Measurements from ENCODE around the gene KHDRBS1. TPM values are rescaled to one million over a fixed set of nuclear protein-coding genes. Genes with fewer than 3 reads are reported as not detected.

KHDRBS1 gene
- total and polyA plus RNA-seq, 4 experiments from 2014 or later = 70.8 to 122 (median 115) TPM

GRCh38 chr1:32040711-32041110 is 27.0 kb downstream of the KHDRBS1 start:
- Histone ChIP-seq H3K27me3 (ENCODE audit: insufficient read depth, low read length) (no peaks in the 10 kb centered on the region), H3K4me3 (ENCODE audit: low read length in 2 of 2) (no peak overlapping the region), H3K36me3 (ENCODE audit: insufficient read depth, low read length) (peaks cover 67% of the 10 kb centered on the region), H3K27ac (ENCODE audit: low read depth, low read length) (no peak overlapping the region), H3K4me1 (ENCODE audit: insufficient read depth, low read length) (no peaks in the 10 kb centered on the region), H3K9me3 (ENCODE audit: control insufficient read depth in 1 of 2, low read length in 2 of 2) (no peaks in the 10 kb centered on the region)
- peaks cover 49 to 74% of the 10 kb centered on the region in 2 donors for H3K36me3 Mint-ChIP-seq
- H3K4me1 Mint-ChIP-seq = peaks cover 2 to 6% (median 4%) of the 10 kb centered on the region in 4 donors
- ChIA-PET CTCF (ENCODE audit: partially characterized antibody) (interaction anchor here (1.2 kb wide), 1 partner anchor 17 kb away, joined by 3 read pairs; no protein-coding TSS in a partner anchor), POLR2A (ENCODE audit: partially characterized antibody) (no interaction called here)
- H3K27ac Mint-ChIP-seq = peak overlapping the region in 1 of 7 donors; percentile 47
- no peak for DNase-seq
- no peak overlapping the region for H3K4me3 Mint-ChIP-seq
- no peaks in the 10 kb centered on the region for H3K27me3 Mint-ChIP-seq
- no peaks in the 10 kb centered on the region for H3K9me3 Mint-ChIP-seq
- intact Hi-C loops (cut with micrococcal nuclease) = no loop called here

- peaks cover 66% of the 10 kb centered on the region for H3K36me3 ChIP-seq (ENCODE audit: insufficient read depth, low read length)
- no peaks in the 10 kb centered on the region for H3K9me3 ChIP-seq (ENCODE audit: control insufficient read depth in 1 of 2, low read length in 2 of 2)
- H3K27ac ChIP-seq (ENCODE audit: low read depth, low read length) = no peak overlapping the region
- H3K27ac Mint-ChIP-seq = no peak overlapping the region
- CTCF ChIA-PET (ENCODE audit: partially characterized antibody) = no interaction called here
- H3K9me3 Mint-ChIP-seq = no peaks in the 10 kb centered on the region
- no peaks in the 10 kb centered on the region for H3K4me1 ChIP-seq (ENCODE audit: insufficient read depth, low read length)
- POLR2A ChIA-PET (ENCODE audit: partially characterized antibody) = no interaction called here
- H3K4me3 ChIP-seq (ENCODE audit: low read length in 2 of 2) = no peak overlapping the region
- intact Hi-C loops (cut with micrococcal nuclease) = no loop called here
- DNase-seq = no peak
- H3K4me3 Mint-ChIP-seq = no peak overlapping the region
- no peaks in the 10 kb centered on the region for H3K27me3 Mint-ChIP-seq
- no peaks in the 10 kb centered on the region for H3K27me3 ChIP-seq (ENCODE audit: insufficient read depth, low read length)
- H3K4me1 Mint-ChIP-seq = peaks cover 0 to 5% (median 3%) of the 10 kb centered on the region in 4 donors
- peaks cover 39 to 72% of the 10 kb centered on the region in 2 donors for H3K36me3 Mint-ChIP-seq
These were observed 28.7 kb downstream of the KHDRBS1 start for GRCh38 chr1:32042330-32042729.

GRCh38 chr1:32044234-32044633 is 30.6 kb downstream of the KHDRBS1 start:
- Histone ChIP-seq H3K27me3 (ENCODE audit: insufficient read depth, low read length) (no peaks in the 10 kb centered on the region), H3K9me3 (ENCODE audit: control insufficient read depth in 1 of 2, low read length in 2 of 2) (no peaks in the 10 kb centered on the region), H3K4me1 (ENCODE audit: insufficient read depth, low read length) (no peaks in the 10 kb centered on the region), H3K27ac (ENCODE audit: low read depth, low read length) (no peak overlapping the region), H3K36me3 (ENCODE audit: insufficient read depth, low read length) (peaks cover 62% of the 10 kb centered on the region), H3K4me3 (ENCODE audit: low read length in 2 of 2) (no peak overlapping the region)
- no peaks in the 10 kb centered on the region for H3K27me3 Mint-ChIP-seq
- no peaks in the 10 kb centered on the region for H3K9me3 Mint-ChIP-seq
- intact Hi-C loops (cut with micrococcal nuclease) = no loop called here
- H3K4me1 Mint-ChIP-seq = peaks cover 0 to 5% (median 3%) of the 10 kb centered on the region in 4 donors
- peak overlapping the region in 2 of 7 donors; percentile 36 to 78 for H3K27ac Mint-ChIP-seq
- no peak for DNase-seq
- POLR2A ChIA-PET (ENCODE audit: partially characterized antibody) = interaction anchor here (1.1 to 1.7 kb wide), 2 partner anchors 28 to 29 kb away, joined by 4 to 5 read pairs; partner anchors contain the start of gene TMEM39B
- H3K36me3 Mint-ChIP-seq = peaks cover 31 to 70% of the 10 kb centered on the region in 2 donors
- no peak overlapping the region for H3K4me3 Mint-ChIP-seq
- CTCF ChIA-PET (ENCODE audit: partially characterized antibody) = interaction anchor here (1.2 kb wide), 1 partner anchor 19 kb away, joined by 3 read pairs; no protein-coding TSS in a partner anchor

- H3K4me1 ChIP-seq (ENCODE audit: insufficient read depth, low read length) = no peaks in the 10 kb centered on the region
- no peak for DNase-seq
- Mint-ChIP-seq H3K36me3 (peaks cover 24 to 62% of the 10 kb centered on the region in 2 donors), H3K9me3 (no peaks in the 10 kb centered on the region), H3K4me3 (no peak overlapping the region), H3K4me1 (peaks cover 0 to 5% (median 3%) of the 10 kb centered on the region in 4 donors), H3K27me3 (no peaks in the 10 kb centered on the region), H3K27ac (peak overlapping the region in 1 of 7 donors; percentile 26)
- intact Hi-C loops (cut with micrococcal nuclease) = no loop called here
- no peak overlapping the region for H3K27ac ChIP-seq (ENCODE audit: low read depth, low read length)
- CTCF ChIA-PET (ENCODE audit: partially characterized antibody) = interaction anchor here (0.9 kb wide), 1 partner anchor 9 kb away, joined by 3 read pairs; no protein-coding TSS in a partner anchor
- no peak overlapping the region for H3K4me3 ChIP-seq (ENCODE audit: low read length in 2 of 2)
- peaks cover 49% of the 10 kb centered on the region for H3K36me3 ChIP-seq (ENCODE audit: insufficient read depth, low read length)
- no peaks in the 10 kb centered on the region for H3K9me3 ChIP-seq (ENCODE audit: control insufficient read depth in 1 of 2, low read length in 2 of 2)
- no peaks in the 10 kb centered on the region for H3K27me3 ChIP-seq (ENCODE audit: insufficient read depth, low read length)
- POLR2A ChIA-PET (ENCODE audit: partially characterized antibody) = no interaction called here
These were observed 32.1 kb downstream of the KHDRBS1 start for GRCh38 chr1:32045772-32046171.

- peaks cover 44% of the 10 kb centered on the region for H3K36me3 ChIP-seq (ENCODE audit: insufficient read depth, low read length)
- no peaks in the 10 kb centered on the region for H3K9me3 ChIP-seq (ENCODE audit: control insufficient read depth in 1 of 2, low read length in 2 of 2)
- ChIA-PET POLR2A (ENCODE audit: partially characterized antibody) (interaction anchor here (0.6 kb wide), 1 partner anchor 44 kb away, joined by 3 read pairs; no protein-coding TSS in a partner anchor), CTCF (ENCODE audit: partially characterized antibody) (interaction anchor here (0.6 to 1.2 kb wide), 2 partner anchors 40 to 61 kb away, joined by 3 read pairs; no protein-coding TSS in a partner anchor)
- Mint-ChIP-seq H3K36me3 (peaks cover 14 to 64% of the 10 kb centered on the region in 2 donors), H3K4me3 (no peak overlapping the region), H3K27ac (peak overlapping the region in 6 of 7 donors; percentile 4 to 87 (median 48)), H3K4me1 (no peaks in the 10 kb centered on the region), H3K27me3 (no peaks in the 10 kb centered on the region), H3K9me3 (no peaks in the 10 kb centered on the region)
- H3K4me3 ChIP-seq (ENCODE audit: low read length in 2 of 2) = no peak overlapping the region
- no peak for DNase-seq
- no peak overlapping the region for H3K27ac ChIP-seq (ENCODE audit: low read depth, low read length)
- no peaks in the 10 kb centered on the region for H3K4me1 ChIP-seq (ENCODE audit: insufficient read depth, low read length)
- H3K27me3 ChIP-seq (ENCODE audit: insufficient read depth, low read length) = no peaks in the 10 kb centered on the region
- intact Hi-C loops (cut with micrococcal nuclease) = no loop called here
These were observed 34.0 kb downstream of the KHDRBS1 start for GRCh38 chr1:32047701-32048100.

- Mint-ChIP-seq H3K27me3 (no peaks in the 10 kb centered on the region), H3K9me3 (no peaks in the 10 kb centered on the region), H3K4me3 (no peak overlapping the region), H3K4me1 (no peaks in the 10 kb centered on the region), H3K27ac (peak overlapping the region in 4 of 7 donors; percentile 36 to 75 (median 60)), H3K36me3 (peaks cover 11 to 61% of the 10 kb centered on the region in 2 donors)
- no peaks in the 10 kb centered on the region for H3K27me3 ChIP-seq (ENCODE audit: insufficient read depth, low read length)
- POLR2A ChIA-PET (ENCODE audit: partially characterized antibody) = no interaction called here
- H3K36me3 ChIP-seq (ENCODE audit: insufficient read depth, low read length) = peaks cover 49% of the 10 kb centered on the region
- intact Hi-C loops (cut with micrococcal nuclease) = no loop called here
- CTCF ChIA-PET (ENCODE audit: partially characterized antibody) = interaction anchor here (1.2 kb wide), 1 partner anchor 60 kb away, joined by 3 read pairs; no protein-coding TSS in a partner anchor
- no peak for DNase-seq
- H3K4me3 ChIP-seq (ENCODE audit: low read length in 2 of 2) = no peak overlapping the region
- H3K4me1 ChIP-seq (ENCODE audit: insufficient read depth, low read length) = no peaks in the 10 kb centered on the region
- no peak overlapping the region for H3K27ac ChIP-seq (ENCODE audit: low read depth, low read length)
- no peaks in the 10 kb centered on the region for H3K9me3 ChIP-seq (ENCODE audit: control insufficient read depth in 1 of 2, low read length in 2 of 2)
These were observed 34.8 kb downstream of the KHDRBS1 start for GRCh38 chr1:32048440-32048839.

- no peaks in the 10 kb centered on the region for H3K9me3 Mint-ChIP-seq
- no peak overlapping the region for H3K27ac ChIP-seq (ENCODE audit: low read depth, low read length)
- H3K9me3 ChIP-seq (ENCODE audit: control insufficient read depth in 1 of 2, low read length in 2 of 2) = no peaks in the 10 kb centered on the region
- H3K4me3 Mint-ChIP-seq = no peak overlapping the region
- no peak for DNase-seq
- H3K27me3 Mint-ChIP-seq = no peaks in the 10 kb centered on the region
- CTCF ChIA-PET (ENCODE audit: partially characterized antibody) = interaction anchor here (4.0 kb wide), 1 partner anchor 11 kb away, joined by 17 read pairs; no protein-coding TSS in a partner anchor
- peak overlapping the region in 4 of 7 donors; percentile 3 to 64 (median 48) for H3K27ac Mint-ChIP-seq
- H3K4me1 ChIP-seq (ENCODE audit: insufficient read depth, low read length) = no peaks in the 10 kb centered on the region
- POLR2A ChIA-PET (ENCODE audit: partially characterized antibody) = no interaction called here
- H3K4me1 Mint-ChIP-seq = no peaks in the 10 kb centered on the region
- H3K27me3 ChIP-seq (ENCODE audit: insufficient read depth, low read length) = no peaks in the 10 kb centered on the region
- H3K36me3 ChIP-seq (ENCODE audit: insufficient read depth, low read length) = peaks cover 60% of the 10 kb centered on the region
- intact Hi-C loops (cut with micrococcal nuclease) = no loop called here
- no peak overlapping the region for H3K4me3 ChIP-seq (ENCODE audit: low read length in 2 of 2)
- peaks cover 11 to 63% of the 10 kb centered on the region in 2 donors for H3K36me3 Mint-ChIP-seq
These were observed 38.0 kb downstream of the KHDRBS1 start for GRCh38 chr1:32051706-32052105.
